Tibial nerve (tissue), 4 donors: ENCODE measurements around the gene CARMIL1.

ENCODE experiments used
- CTCF ChIP-seq, 5 experiments: fragments of 200-600 bp in 3 of 5; fragments of 450-650 bp in 2 of 5; sonication (generic) in 3 of 5; IDR thresholded peaks; one replicate each; pipeline ENCODE4 v1.5.1; 2016 to 2019; ENCODE audit warnings: antibody characterized with exemption in 5 of 5, mild to moderate bottlenecking in 3 of 5, moderate library complexity in 2 of 5
- EP300 ChIP-seq, 2 donors: sonication (generic); formaldehyde crosslinking; IDR thresholded peaks; one replicate each; pipeline ENCODE4 v1.6.1; 2017; ENCODE audit warnings: antibody characterized with exemption in 2 of 2, mild to moderate bottlenecking in 1 of 2

GRCh38 chr6:25439368-25439767, 160.2 kb downstream of the CARMIL1 start:
- TF ChIP-seq CTCF (IDR thresholded peaks at IDR 0.05) (no peak), EP300 (IDR thresholded peaks at IDR 0.05) (no peak)
